22Rv1 (cell line): Measurements from ENCODE around the gene SLC44A4.

Source experiments
- ZFX ChIP-seq: fragments of 450-650 bp; IDR thresholded peaks from 2 replicates; pipeline ENCODE4 v1.6.1; 2017; ENCODE audit warnings: antibody characterized with exemption, borderline replicate concordance
- TF ChIP-seq, protein P1 (sequence below): fragments of 450-650 bp; IDR thresholded peaks from 2 replicates; pipeline ENCODE4 v1.5.1; 2017; ENCODE audit warnings: mild to moderate bottlenecking

DNA sequence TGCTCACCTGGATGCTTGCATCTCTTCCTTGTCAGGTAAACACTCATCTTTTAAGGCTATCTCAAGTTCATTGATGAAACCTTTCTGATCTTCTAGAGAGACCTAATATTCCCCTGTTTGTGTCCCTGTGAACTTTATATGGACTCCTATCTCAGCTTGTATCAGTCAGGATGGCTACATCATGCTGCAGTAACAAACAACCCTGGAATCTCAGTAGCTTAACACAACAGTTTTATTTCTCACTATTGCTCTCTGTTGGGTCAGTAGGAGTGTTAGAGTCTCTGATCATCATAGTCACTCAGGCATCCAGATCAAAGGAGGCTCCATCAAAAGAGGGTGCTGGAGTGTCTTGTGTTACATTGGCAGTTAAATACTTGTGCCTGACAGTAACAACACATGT is 36.6 kb upstream of the SLC44A4 start:
- TF ChIP-seq, protein P1, sequence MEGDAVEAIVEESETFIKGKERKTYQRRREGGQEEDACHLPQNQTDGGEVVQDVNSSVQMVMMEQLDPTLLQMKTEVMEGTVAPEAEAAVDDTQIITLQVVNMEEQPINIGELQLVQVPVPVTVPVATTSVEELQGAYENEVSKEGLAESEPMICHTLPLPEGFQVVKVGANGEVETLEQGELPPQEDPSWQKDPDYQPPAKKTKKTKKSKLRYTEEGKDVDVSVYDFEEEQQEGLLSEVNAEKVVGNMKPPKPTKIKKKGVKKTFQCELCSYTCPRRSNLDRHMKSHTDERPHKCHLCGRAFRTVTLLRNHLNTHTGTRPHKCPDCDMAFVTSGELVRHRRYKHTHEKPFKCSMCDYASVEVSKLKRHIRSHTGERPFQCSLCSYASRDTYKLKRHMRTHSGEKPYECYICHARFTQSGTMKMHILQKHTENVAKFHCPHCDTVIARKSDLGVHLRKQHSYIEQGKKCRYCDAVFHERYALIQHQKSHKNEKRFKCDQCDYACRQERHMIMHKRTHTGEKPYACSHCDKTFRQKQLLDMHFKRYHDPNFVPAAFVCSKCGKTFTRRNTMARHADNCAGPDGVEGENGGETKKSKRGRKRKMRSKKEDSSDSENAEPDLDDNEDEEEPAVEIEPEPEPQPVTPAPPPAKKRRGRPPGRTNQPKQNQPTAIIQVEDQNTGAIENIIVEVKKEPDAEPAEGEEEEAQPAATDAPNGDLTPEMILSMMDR, result no peak
- no peak for TF ChIP-seq ZFX
